BE2C (cell line): ENCODE measurements around the gene SLC25A39.
A peak's percentile ranks its signal among the peaks of the same experiment; 100 is the strongest.
"Not testable (repeated sequence)": the region's sequence is repeated elsewhere in the genome, so short reads cannot be mapped to it uniquely, and the experiment has no call there.

ENCODE experiments used
- DNase-seq: peaks from one replicate; pipeline ENCODE4 v3.0.0-alpha.2; 2020
- H3K27me3 ChIP-seq: fragments of 250-450 bp; sonication (Bioruptor Pico); 2 replicates; pipeline ENCODE4 v1.5.1; 2020; ENCODE audit warnings: mild to moderate bottlenecking
- H3K36me3 ChIP-seq: fragments of 250-450 bp; sonication (Bioruptor Pico); 2 replicates; pipeline ENCODE4 v1.5.1; 2020; ENCODE audit warnings: mild to moderate bottlenecking
- H3K4me1 ChIP-seq: fragments of 250-450 bp; sonication (Bioruptor Pico); 2 replicates; pipeline ENCODE4 v1.5.1; 2020
- H3K4me3 ChIP-seq: 2 replicates; pipeline ENCODE4 v1.5.1; 2011; ENCODE audit warnings: low read depth, low read length
- H3K9me3 ChIP-seq: fragments of 250-450 bp; sonication (Bioruptor Pico); 2 replicates; pipeline ENCODE4 v1.5.1; 2020
- TF ChIP-seq, protein P1 (sequence below): IDR thresholded peaks from 2 replicates; pipeline ENCODE4 v1.5.1; 2012; ENCODE audit warnings: mild to moderate bottlenecking, low read depth, low read length

Gene SLC25A39

DNA sequence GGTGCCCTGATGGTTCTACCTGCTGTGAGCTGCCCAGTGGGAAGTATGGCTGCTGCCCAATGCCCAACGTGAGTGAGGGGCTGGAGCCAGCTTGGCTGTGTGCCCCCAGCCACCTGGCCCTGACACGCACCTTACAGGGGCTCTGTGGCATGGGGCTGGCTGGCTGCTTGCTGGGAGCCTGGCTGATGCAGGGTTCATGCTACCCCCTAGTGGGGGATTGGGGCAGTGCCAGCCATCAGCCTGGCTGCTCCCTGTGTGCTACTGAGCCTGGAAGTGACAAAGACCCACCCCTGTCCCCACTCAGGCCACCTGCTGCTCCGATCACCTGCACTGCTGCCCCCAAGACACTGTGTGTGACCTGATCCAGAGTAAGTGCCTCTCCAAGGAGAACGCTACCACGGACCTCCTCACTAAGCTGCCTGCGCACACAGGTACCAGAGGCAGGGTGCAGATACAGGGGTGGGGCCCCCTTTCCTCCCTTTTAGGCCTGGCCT lies 26.2 kb upstream of the SLC25A39 start:
- peak; percentile 87 for DNase-seq
- no peaks in the 10 kb centered on the region for H3K9me3 ChIP-seq
- peaks cover 15% of the 10 kb centered on the region for H3K36me3 ChIP-seq
- H3K27me3 ChIP-seq, result no peaks in the 10 kb centered on the region
- H3K4me3 ChIP-seq, result no peak overlapping the region
- no peaks in the 10 kb centered on the region for H3K4me1 ChIP-seq
- TF ChIP-seq, protein P1, sequence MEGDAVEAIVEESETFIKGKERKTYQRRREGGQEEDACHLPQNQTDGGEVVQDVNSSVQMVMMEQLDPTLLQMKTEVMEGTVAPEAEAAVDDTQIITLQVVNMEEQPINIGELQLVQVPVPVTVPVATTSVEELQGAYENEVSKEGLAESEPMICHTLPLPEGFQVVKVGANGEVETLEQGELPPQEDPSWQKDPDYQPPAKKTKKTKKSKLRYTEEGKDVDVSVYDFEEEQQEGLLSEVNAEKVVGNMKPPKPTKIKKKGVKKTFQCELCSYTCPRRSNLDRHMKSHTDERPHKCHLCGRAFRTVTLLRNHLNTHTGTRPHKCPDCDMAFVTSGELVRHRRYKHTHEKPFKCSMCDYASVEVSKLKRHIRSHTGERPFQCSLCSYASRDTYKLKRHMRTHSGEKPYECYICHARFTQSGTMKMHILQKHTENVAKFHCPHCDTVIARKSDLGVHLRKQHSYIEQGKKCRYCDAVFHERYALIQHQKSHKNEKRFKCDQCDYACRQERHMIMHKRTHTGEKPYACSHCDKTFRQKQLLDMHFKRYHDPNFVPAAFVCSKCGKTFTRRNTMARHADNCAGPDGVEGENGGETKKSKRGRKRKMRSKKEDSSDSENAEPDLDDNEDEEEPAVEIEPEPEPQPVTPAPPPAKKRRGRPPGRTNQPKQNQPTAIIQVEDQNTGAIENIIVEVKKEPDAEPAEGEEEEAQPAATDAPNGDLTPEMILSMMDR, result peak; percentile 92

GRCh38 chr17:44349553-44350070 lies 25.0 kb upstream of the SLC25A39 start:
- TF ChIP-seq, protein P1, result no peak
- no peaks in the 10 kb centered on the region for H3K9me3 ChIP-seq
- peaks cover 15% of the 10 kb centered on the region for H3K36me3 ChIP-seq
- no peak for DNase-seq
- no peaks in the 10 kb centered on the region for H3K4me1 ChIP-seq
- H3K27me3 ChIP-seq, result no peaks in the 10 kb centered on the region
- H3K4me3 ChIP-seq, result no peak overlapping the region

- H3K36me3 ChIP-seq, result peaks cover 15% of the 10 kb centered on the region
- H3K27me3 ChIP-seq, result no peaks in the 10 kb centered on the region
Observed at GRCh38 chr17:44348988-44349364, 24.4 kb upstream of the SLC25A39 start.

DNA sequence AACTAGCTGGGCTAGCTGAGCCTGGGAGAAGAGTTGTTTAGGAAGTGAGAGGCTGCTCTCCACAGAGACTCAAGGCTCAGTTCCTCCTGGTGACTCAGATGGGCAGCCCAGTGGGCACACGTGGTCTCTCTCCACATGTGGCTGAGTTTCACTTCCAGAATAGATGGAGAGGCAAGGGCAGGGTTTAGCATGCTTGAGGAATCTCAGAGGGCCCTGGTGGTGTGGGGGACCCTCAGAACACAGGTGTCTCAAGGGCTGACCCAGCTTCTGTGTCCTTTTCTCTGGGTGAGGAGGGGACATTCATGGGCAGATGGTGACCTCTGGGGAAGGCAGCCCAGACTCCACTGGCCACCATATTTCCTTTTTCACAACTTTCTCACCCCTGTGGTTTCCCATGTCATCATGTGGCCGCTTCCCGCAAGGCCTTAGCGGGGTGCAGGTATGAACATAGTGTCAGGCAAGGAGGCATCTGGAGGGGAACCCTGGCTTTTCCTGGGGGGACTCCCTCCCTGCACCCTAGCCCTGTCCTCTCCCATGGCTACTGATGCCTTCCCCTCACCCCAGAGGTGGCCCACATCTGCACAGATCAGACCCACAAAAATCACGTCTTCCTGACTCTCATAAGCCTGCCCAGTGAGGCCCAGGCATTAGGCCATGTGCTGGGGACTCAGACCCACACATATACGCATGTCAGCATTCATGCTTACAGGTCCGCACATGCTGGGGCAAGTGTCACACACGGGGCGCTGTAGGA lies 23.8 kb upstream of the SLC25A39 start:
- TF ChIP-seq, protein P1, result no peak
- DNase-seq, result no peak
- no peaks in the 10 kb centered on the region for H3K4me1 ChIP-seq
- H3K4me3 ChIP-seq, result no peak overlapping the region
- H3K9me3 ChIP-seq, result no peaks in the 10 kb centered on the region
- peaks cover 15% of the 10 kb centered on the region for H3K36me3 ChIP-seq
- H3K27me3 ChIP-seq, result no peaks in the 10 kb centered on the region

More at GRCh38 chr17:44348988-44349364, 24.4 kb upstream of the SLC25A39 start:
- H3K4me3 ChIP-seq, result no peak overlapping the region
- H3K4me1 ChIP-seq, result no peaks in the 10 kb centered on the region
- no peak for DNase-seq
- TF ChIP-seq, protein P1, result no peak
- no peaks in the 10 kb centered on the region for H3K9me3 ChIP-seq

- H3K4me1 ChIP-seq, H3K4me3 ChIP-seq, H3K9me3 ChIP-seq: not testable (repeated sequence)
Observed at GRCh38 chr17:44347206-44348055, 22.8 kb upstream of the SLC25A39 start.

DNA sequence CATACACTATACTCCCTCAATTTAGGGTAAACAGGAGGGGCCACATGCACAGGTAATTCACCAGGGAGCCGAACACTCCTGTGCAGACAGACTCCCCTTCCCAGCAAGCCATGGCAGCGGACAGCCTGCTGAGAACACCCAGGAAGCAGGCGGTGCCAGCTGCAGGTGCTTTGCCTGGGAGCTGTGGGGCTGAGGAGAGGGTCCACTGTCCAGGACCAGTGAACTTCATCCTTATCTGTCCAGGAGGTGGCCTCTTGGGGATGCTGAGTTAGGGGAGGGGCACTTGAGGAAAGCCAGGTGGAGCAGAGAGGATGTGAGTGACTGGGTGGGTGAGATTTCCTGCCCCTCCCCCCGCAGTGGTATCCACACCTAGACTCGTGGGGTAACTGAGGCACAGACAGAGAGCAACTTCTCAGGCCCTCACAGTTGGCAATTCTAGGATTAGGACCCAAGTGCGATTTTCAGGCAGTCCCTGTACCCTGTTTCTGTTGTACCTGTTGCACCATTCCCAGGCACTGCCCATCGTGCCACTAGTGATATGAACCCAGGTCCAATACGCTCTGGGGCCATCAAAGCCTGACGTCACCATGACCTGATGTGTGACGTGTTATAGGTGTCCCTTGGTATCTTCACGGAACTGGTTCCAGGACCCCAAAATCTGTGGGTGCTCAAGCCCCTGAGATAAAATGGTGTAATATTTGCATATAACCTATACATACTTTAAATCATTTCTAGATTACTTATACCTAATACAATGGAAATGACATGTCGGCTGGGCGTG lies 21.6 kb upstream of the SLC25A39 start:
- H3K4me1 ChIP-seq, result no peaks in the 10 kb centered on the region
- H3K9me3 ChIP-seq, result no peaks in the 10 kb centered on the region
- DNase-seq, result no peak
- no peaks in the 10 kb centered on the region for H3K27me3 ChIP-seq
- TF ChIP-seq, protein P1, result no peak
- peak overlapping the region; percentile 83 for H3K4me3 ChIP-seq
- H3K36me3 ChIP-seq, result peaks cover 4% of the 10 kb centered on the region; the same call in 1 of the 2 replicates

More at GRCh38 chr17:44347206-44348055, 22.8 kb upstream of the SLC25A39 start:
- not testable (repeated sequence) for H3K27me3 ChIP-seq, DNase-seq
- peaks cover 13% of the 10 kb centered on the region for H3K36me3 ChIP-seq
